K562 (cell line): ENCODE data around the gene LYPD4. TPM values are rescaled to one million over a fixed set of nuclear protein-coding genes. Genes with fewer than 3 reads are reported as not detected.

Source experiments
- ATAC-seq: fragments of 200-7000 bp; cut with Tn5 transposase; 3 replicates; pipeline ENCODE4 v1.9.1; 2020; ENCODE audit warnings: moderate library complexity
- BruUV-seq: library from RNA; stranded (reverse); fragments of 400-500 nt; replicated peaks from 2 replicates; lab custom pipeline; 2021; lab: Mats Ljungman, UMichigan
- CTCF ChIA-PET: fragments of 300-600 bp; formaldehyde crosslinking; extraction: SDS; loops from one replicate; lab custom pipeline; 2021; ENCODE audit warnings: low intra/inter-chr PET ratio; lab: Yijun Ruan, JAX
- POLR2A ChIA-PET: fragments of 300-600, 350-650 bp; sonication (Branson Sonifier 250); formaldehyde crosslinking; extraction: SDS; loops from one replicate; lab custom pipeline; 2021; ENCODE audit warnings: antibody characterized with exemption, inconsistent platforms; lab: Yijun Ruan, JAX
- DNase-seq, 4 experiments: peaks; one replicate each; pipeline versions ENCODE4 v3.0.0 to v3.0.0-alpha.2; 2011 to 2018; ENCODE audit warnings: low spot score in 3 of 4, mixed read lengths in 3 of 4; ENCODE audit errors: extremely low read depth in 1 of 4
- FAIRE-seq: peaks from 2 replicates; lab custom pipeline; 2011; peaks lifted over from hg19 to GRCh38; lab: Jason Lieb, UNC
- H2AFZ ChIP-seq: 2 replicates; pipeline ENCODE4 v1.6.0; 2011; ENCODE audit warnings: low read depth, low read length, control low read depth, inconsistent platforms
- H3K27ac ChIP-seq: fragments of 200-600 bp; 3 replicates; pipeline ENCODE4 v1.8.0; 2011; ENCODE audit warnings: low read depth, mild to moderate bottlenecking, control low read depth, inconsistent platforms, low read length, moderate library complexity, mixed read lengths; ENCODE audit errors: extremely low read depth
- H3K27me3 ChIP-seq, 2 experiments: fragments of 300-600 bp in 1 of 2; 2 replicates in 1 of 2; 3 replicates in 1 of 2; pipeline versions ENCODE4 v1.6.0 to v1.8.0; 2011; ENCODE audit warnings: inconsistent platforms in 2 of 2, low read length in 2 of 2, mild to moderate bottlenecking in 1 of 2, mixed read lengths in 1 of 2, moderate library complexity in 1 of 2; ENCODE audit not compliant: control insufficient read depth in 2 of 2, insufficient read depth in 2 of 2
- H3K36me3 ChIP-seq: fragments of 300-600 bp; 3 replicates; pipeline ENCODE4 v1.8.0; 2011; ENCODE audit warnings: mild to moderate bottlenecking, low read length, inconsistent platforms; ENCODE audit not compliant: control insufficient read depth, insufficient read depth
- H3K4me1 ChIP-seq, 2 experiments: fragments of 200-600 bp in 1 of 2; replicated peaks in 1 of 2; 2 replicates in 1 of 2; 3 replicates in 1 of 2; pipeline versions ENCODE4 v1.5.1 to v1.8.0; 2011; ENCODE audit warnings: inconsistent platforms in 2 of 2, low read length in 2 of 2, mild to moderate bottlenecking in 1 of 2, mixed read lengths in 1 of 2, moderate library complexity in 1 of 2; ENCODE audit not compliant: control insufficient read depth in 2 of 2, insufficient read depth in 2 of 2
- H3K4me2 ChIP-seq: 2 replicates; pipeline ENCODE4 v1.6.1; 2011; ENCODE audit warnings: low read length, control low read depth, inconsistent platforms, mixed read lengths; ENCODE audit not compliant: insufficient read depth
- H3K4me3 ChIP-seq: fragments of 200-600 bp; sonication (generic), shearing (Covaris generic); 2 replicates; pipeline ENCODE4 v1.5.1; 2016; ENCODE audit warnings: control low read depth, inconsistent platforms
- H3K79me2 ChIP-seq: fragments of 200-600 bp; 3 replicates; pipeline ENCODE4 v1.8.0; 2011; ENCODE audit warnings: low read length, inconsistent platforms; ENCODE audit not compliant: control insufficient read depth, insufficient read depth
- H3K9ac ChIP-seq, 2 experiments: 2 replicates each; pipeline versions ENCODE4 v1.6.0 to v1.6.1; 2011; ENCODE audit warnings: low read depth in 2 of 2, low read length in 2 of 2, control low read depth in 1 of 2, inconsistent platforms in 1 of 2, mild to moderate bottlenecking in 1 of 2, mixed read lengths in 1 of 2; ENCODE audit not compliant: insufficient read depth in 1 of 2
- H3K9me1 ChIP-seq: one replicate; pipeline ENCODE4 v1.6.0; 2011; ENCODE audit warnings: inconsistent platforms, mild to moderate bottlenecking, low read length, moderate library complexity; ENCODE audit not compliant: control insufficient read depth, insufficient read depth
- H3K9me3 ChIP-seq: replicated peaks from 2 replicates; pipeline ENCODE4 v1.5.1; 2011; ENCODE audit warnings: low read depth, low read length, inconsistent platforms; ENCODE audit not compliant: control insufficient read depth, insufficient read depth
- H4K20me1 ChIP-seq: replicated peaks from 2 replicates; pipeline ENCODE4 v1.6.1; 2011; ENCODE audit warnings: low read length, inconsistent platforms, mixed read lengths; ENCODE audit not compliant: control insufficient read depth, insufficient read depth
- ATF7 ChIP-seq: fragments of 450-650 bp; IDR thresholded peaks from 2 replicates; pipeline ENCODE4 v1.7.1; 2014; ENCODE audit warnings: mild to moderate bottlenecking, moderate library complexity
- C11orf30 ChIP-seq: fragments of 450-650 bp; IDR thresholded peaks from 2 replicates; pipeline ENCODE4 v1.6.1; 2016; ENCODE audit warnings: low read depth, mild to moderate bottlenecking
- EP400 ChIP-seq: fragments of 450-650 bp; IDR thresholded peaks from 2 replicates; pipeline ENCODE4 v1.6.1; 2017; ENCODE audit warnings: antibody characterized with exemption, mild to moderate bottlenecking, moderate library complexity
- FOXA1 ChIP-seq: fragments of 450-650 bp; IDR thresholded peaks from 2 replicates; pipeline ENCODE4 v1.6.1; 2016; ENCODE audit warnings: mild to moderate bottlenecking, borderline replicate concordance
- MCM5 ChIP-seq: fragments of 450-650 bp; IDR thresholded peaks from 2 replicates; pipeline ENCODE4 v1.6.1; 2016; ENCODE audit warnings: low read depth
- NR2F6 ChIP-seq: fragments of 450-650 bp; formaldehyde crosslinking; IDR thresholded peaks from 2 replicates; pipeline ENCODE4 v1.4.0; 2020; ENCODE audit warnings: mild to moderate bottlenecking
- NRF1 ChIP-seq, 2 experiments: fragments of 450-650 bp; IDR thresholded peaks in 1 of 2; conservative IDR thresholded peaks in 1 of 2; 2 replicates each; pipeline ENCODE4 v1.6.1; 2014; ENCODE audit warnings: mild to moderate bottlenecking in 2 of 2
- POLR2A ChIP-seq: fragments of 450-650 bp; conservative IDR thresholded peaks from 2 replicates; pipeline ENCODE4 v1.6.1; 2016
- SUPT5H ChIP-seq: fragments of 450-650 bp; IDR thresholded peaks from 2 replicates; pipeline ENCODE4 v1.6.1; 2016
- ZFP30 ChIP-seq: fragments of 250-450 bp; sonication (Bioruptor Pico); IDR thresholded peaks from 2 replicates; pipeline ENCODE4 v1.8.0; 2022; ENCODE audit warnings: moderate library complexity, mild to moderate bottlenecking, inconsistent platforms, borderline replicate concordance
- ZNF239 ChIP-seq: fragments of 250-450 bp; sonication (Bioruptor Pico); IDR thresholded peaks from 2 replicates; pipeline ENCODE4 v1.4.0; 2020; ENCODE audit warnings: mild to moderate bottlenecking
- ZNF780A ChIP-seq: fragments of 250-450 bp; sonication (Bioruptor Pico); IDR thresholded peaks from 2 replicates; pipeline ENCODE4 v1.5.0; 2021; ENCODE audit warnings: mild to moderate bottlenecking
- WGBS: fragments of 100-300 bp; shearing (Covaris generic); methylation state at CpG from one replicate; pipeline ENCODE4 v1.1.6; 2016; ENCODE audit warnings: low coverage, mixed read lengths; ENCODE audit not compliant: insufficient coverage; ENCODE audit errors: missing lambda C conversion rate; 5-methylcytosine and 5-hydroxymethylcytosine counted together
- in situ Hi-C: fragments of 300-500 bp; cut with MboI; formaldehyde crosslinking; loops from 4 replicates; pipeline ENCODE4 v1.15.0; 2018; ENCODE audit warnings: inconsistent platforms, mixed read lengths
- intact Hi-C: fragments of 100-400 bp; cut with micrococcal nuclease; formaldehyde crosslinking; loops from 2 replicates; pipeline ENCODE4 v1.14.2; 2022
- polyA plus RNA-seq, 8 experiments: library from polyadenylated mRNA; depleted of rRNA in 4 of 8; stranded (reverse) in 5 of 8; unstranded in 3 of 8; fragments of >200 nt; fragmentation: Nextera tagmentation in 2 of 8; fragmentation: Illumina TruSeq in 1 of 8; extraction: Ambion mirVana in 2 of 8; extraction: Trizol in 1 of 8; gene quantifications; 2 replicates each; pipeline versions ENCODE4 v1.2.1 to v1.2.3, GENCODE V29; 2011 to 2014; ENCODE audit warnings: inconsistent platforms in 1 of 8, missing spikeins in 1 of 8
- total RNA-seq, 7 experiments: library from RNA; depleted of rRNA in 6 of 7; stranded (reverse); fragments of >200 nt in 6 of 7; fragmentation: Illumina TruSeq in 2 of 7; extraction: Trizol in 2 of 7; gene quantifications; 2 replicates each; pipeline versions ENCODE4 v1.2.1 to v1.2.3, GENCODE V29; 2011 to 2021; ENCODE audit warnings: low replicate concordance in 1 of 7
- TF ChIP-seq, protein P1 (sequence below): sonication (generic); formaldehyde crosslinking; IDR thresholded peaks from 2 replicates; pipeline ENCODE4 v1.8.1; 2023; ENCODE audit warnings: mild to moderate bottlenecking, missing genetic modification reagents
- TF ChIP-seq, protein P2 (sequence below): fragments of 450-650 bp; formaldehyde crosslinking; IDR thresholded peaks from 2 replicates; pipeline ENCODE4 v1.4.0; 2020; ENCODE audit warnings: mild to moderate bottlenecking, mixed read lengths
- TF ChIP-seq, protein P3 (sequence below): fragments of 200-800 bp; sonication (Bioruptor generic); IDR thresholded peaks from 2 replicates; pipeline ENCODE4 v1.6.1; 2017; ENCODE audit warnings: missing genetic modification characterization, missing compliant biosample characterization

The LYPD4 gene
- total and polyA plus RNA-seq, 9 of the 15 experiments (the other 6 are each of a cell fraction or from before 2014, with no cell fraction given), result 0.11 TPM; not detected in 8

DNA sequence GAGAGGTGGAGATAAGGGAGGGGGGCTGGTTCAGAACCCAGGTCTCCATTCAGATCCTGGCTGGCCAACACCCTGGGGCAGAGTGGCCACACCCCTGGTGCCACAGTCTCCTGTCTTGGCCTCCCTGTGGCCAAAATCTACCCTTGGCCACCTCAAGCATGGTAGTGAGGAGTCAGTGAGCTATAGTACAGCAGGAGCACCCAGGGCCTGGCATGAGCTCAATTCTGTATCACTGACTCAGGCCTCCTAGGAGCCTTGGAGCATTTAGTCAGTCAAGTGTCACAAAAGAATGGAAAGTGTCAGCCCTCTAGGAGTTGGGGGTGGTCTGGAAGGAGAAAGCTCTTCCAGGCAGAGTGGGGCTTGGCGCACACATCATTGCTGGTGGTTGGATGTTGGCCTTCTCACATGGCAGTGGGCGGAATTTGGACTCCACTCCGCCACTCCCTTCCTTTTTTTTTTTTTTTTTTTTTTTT, 26.0 kb upstream of the LYPD4 start:
- Histone ChIP-seq H3K27me3 (no peaks in the 10 kb centered on the region), H3K27ac (no peak overlapping the region), H3K4me1 (peaks cover under 1 to 28% of the 10 kb centered on the region in 2 experiments; a peak in 3 of 5 replicates), H3K9me1 (no peaks in the 10 kb centered on the region), H3K79me2 (peaks cover 27% of the 10 kb centered on the region), H3K9ac (0 out of 4 replicates have a peak overlapping the region, but pooled peaks of 1 of the 2 experiments have one; percentile 19), H3K4me3 (no peak overlapping the region), H4K20me1 (peaks cover 45% of the 10 kb centered on the region), H3K36me3 (peaks cover 59% of the 10 kb centered on the region; the same call in 2 of the 3 replicates), H3K4me2 (no peak overlapping the region), H3K9me3 (no peaks in the 10 kb centered on the region), H2AFZ (no peak overlapping the region)
- intact Hi-C loops (no loop called here), in situ Hi-C loops (loop anchor here (5.0 kb wide), 1 partner anchor 77 kb away; no protein-coding TSS in a partner anchor)
- no peak for FAIRE-seq
- CTCF ChIA-PET, result no interaction called here
- whole genome bisulfite sequencing, result 80% methylated on average over 3 of the region's 3 CpGs
- BruUV-seq, result no TSS peak
- DNase-seq, result no peak
- POLR2A ChIA-PET, result interaction anchor here (0.6 to 6.2 kb wide), 9 partner anchors 10 to 96 kb away, joined by 3 to 54 read pairs (median 3); partner anchors contain the start of gene RPS19
- no peak for TF ChIP-seq ATF7
- no peak for TF ChIP-seq NRF1 (conservative IDR thresholded peaks at IDR 0.05 in 1 of 2, IDR thresholded peaks at IDR 0.05 in 1 of 2)
- TF ChIP-seq ZFP30 (CRISPR knock-in tag), result no peak
- peak; percentile 29 for TF ChIP-seq SUPT5H
- no peak for TF ChIP-seq FOXA1
- TF ChIP-seq EP400, result no peak
- TF ChIP-seq NR2F6, result no peak
- TF ChIP-seq C11orf30, result no peak
- no peak for TF ChIP-seq MCM5
- no peak for TF ChIP-seq ZNF239 (CRISPR knock-in tag)
- TF ChIP-seq, protein P1, sequence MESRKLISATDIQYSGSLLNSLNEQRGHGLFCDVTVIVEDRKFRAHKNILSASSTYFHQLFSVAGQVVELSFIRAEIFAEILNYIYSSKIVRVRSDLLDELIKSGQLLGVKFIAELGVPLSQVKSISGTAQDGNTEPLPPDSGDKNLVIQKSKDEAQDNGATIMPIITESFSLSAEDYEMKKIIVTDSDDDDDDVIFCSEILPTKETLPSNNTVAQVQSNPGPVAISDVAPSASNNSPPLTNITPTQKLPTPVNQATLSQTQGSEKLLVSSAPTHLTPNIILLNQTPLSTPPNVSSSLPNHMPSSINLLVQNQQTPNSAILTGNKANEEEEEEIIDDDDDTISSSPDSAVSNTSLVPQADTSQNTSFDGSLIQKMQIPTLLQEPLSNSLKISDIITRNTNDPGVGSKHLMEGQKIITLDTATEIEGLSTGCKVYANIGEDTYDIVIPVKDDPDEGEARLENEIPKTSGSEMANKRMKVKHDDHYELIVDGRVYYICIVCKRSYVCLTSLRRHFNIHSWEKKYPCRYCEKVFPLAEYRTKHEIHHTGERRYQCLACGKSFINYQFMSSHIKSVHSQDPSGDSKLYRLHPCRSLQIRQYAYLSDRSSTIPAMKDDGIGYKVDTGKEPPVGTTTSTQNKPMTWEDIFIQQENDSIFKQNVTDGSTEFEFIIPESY (CRISPR knock-in tag), result 0 out of 2 replicates have a peak, but pooled peaks have one; percentile 27
- TF ChIP-seq ZNF780A (CRISPR knock-in tag), result no peak
- peak; percentile 64; the same call in 1 of the 2 replicates for TF ChIP-seq POLR2A
- TF ChIP-seq, protein P2, sequence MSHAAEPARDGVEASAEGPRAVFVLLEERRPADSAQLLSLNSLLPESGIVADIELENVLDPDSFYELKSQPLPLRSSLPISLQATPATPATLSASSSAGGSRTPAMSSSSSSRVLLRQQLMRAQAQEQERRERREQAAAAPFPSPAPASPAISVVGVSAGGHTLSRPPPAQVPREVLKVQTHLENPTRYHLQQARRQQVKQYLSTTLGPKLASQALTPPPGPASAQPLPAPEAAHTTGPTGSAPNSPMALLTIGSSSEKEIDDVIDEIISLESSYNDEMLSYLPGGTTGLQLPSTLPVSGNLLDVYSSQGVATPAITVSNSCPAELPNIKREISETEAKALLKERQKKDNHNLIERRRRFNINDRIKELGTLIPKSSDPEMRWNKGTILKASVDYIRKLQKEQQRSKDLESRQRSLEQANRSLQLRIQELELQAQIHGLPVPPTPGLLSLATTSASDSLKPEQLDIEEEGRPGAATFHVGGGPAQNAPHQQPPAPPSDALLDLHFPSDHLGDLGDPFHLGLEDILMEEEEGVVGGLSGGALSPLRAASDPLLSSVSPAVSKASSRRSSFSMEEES, result no peak
- TF ChIP-seq, protein P3, sequence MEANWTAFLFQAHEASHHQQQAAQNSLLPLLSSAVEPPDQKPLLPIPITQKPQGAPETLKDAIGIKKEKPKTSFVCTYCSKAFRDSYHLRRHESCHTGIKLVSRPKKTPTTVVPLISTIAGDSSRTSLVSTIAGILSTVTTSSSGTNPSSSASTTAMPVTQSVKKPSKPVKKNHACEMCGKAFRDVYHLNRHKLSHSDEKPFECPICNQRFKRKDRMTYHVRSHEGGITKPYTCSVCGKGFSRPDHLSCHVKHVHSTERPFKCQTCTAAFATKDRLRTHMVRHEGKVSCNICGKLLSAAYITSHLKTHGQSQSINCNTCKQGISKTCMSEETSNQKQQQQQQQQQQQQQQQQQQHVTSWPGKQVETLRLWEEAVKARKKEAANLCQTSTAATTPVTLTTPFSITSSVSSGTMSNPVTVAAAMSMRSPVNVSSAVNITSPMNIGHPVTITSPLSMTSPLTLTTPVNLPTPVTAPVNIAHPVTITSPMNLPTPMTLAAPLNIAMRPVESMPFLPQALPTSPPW, result 0 out of 2 replicates have a peak, but pooled peaks have one; percentile 16
- no peak for ATAC-seq
